DMS114 treated with DMSO at 0.1 percent for 48 hours (cell line): Measurements from ENCODE around the gene RHNO1.
"Not testable (repeated sequence)": the region's sequence is repeated elsewhere in the genome, so short reads cannot be mapped to it uniquely, and the experiment has no call there.

Source experiments
- DNase-seq: peaks from one replicate; lab custom pipeline; 2025; ENCODE audit not compliant: unreplicated experiment; lab: John Stamatoyannopoulos, UW

The RHNO1 gene

DNA sequence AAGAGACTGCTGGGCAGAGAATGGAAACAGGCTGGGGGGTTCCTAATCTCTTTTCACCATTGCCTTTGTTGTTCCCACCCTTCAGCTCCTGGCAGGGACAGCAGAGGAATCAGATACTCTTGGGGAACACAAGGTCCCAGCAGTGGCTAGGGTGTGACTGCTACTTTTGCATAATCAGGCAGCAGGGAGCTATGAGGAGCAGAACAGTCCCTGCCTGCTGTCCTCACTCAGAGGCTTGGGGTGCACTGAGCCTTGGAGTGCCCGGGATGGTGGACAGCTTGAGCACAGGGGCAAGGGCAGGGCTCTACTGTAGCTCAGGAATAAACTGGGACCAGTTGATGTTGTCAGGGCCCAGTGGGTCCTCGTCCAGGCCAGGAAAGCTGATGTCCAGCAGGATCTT is 18.7 kb upstream of the RHNO1 start:
- no peak for DNase-seq

DNA sequence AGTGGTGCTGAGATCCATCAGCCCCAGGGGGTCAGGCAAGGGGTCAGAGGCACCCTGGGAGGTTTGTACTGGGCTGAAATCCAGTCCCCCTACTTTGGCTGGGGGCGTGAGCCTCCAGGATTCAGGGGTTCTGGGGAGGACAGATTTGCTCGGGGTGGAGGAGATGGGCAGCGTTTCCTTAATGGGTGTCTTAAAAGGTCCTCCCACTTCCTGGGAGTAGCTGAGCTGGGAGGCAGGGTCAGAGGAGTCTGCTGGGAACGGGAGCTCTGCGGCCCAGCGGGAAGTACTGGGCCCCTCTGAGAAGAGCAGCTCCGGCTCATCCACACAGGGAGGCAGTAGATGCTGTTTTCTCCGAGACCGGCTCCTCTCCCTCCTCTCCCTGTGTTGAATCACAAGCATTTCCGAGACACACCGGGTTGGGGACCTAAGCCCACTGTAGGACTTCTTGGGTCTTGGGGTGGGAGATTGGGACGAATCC is 18.0 kb upstream of the RHNO1 start:
- no peak for DNase-seq

DNA sequence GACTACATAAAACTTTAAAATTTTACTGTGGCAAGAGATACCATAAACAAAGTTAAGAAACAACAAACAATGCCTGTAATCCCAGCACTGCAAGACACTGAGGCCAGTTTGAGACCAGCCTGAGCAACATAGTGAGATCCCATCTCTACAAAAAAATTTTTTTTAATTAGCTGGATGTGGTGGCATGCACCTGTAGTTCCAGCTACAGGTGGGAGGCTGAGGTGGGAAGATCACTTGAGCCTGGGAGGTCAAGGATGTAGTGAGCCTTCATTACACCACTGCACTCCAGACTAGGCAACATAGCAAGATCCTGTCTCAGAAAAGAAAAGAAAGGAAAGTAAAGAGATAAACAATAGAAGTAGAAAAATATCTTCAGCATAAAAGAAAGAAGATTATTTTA is 16.9 kb upstream of the RHNO1 start:
- no peak for DNase-seq

DNA sequence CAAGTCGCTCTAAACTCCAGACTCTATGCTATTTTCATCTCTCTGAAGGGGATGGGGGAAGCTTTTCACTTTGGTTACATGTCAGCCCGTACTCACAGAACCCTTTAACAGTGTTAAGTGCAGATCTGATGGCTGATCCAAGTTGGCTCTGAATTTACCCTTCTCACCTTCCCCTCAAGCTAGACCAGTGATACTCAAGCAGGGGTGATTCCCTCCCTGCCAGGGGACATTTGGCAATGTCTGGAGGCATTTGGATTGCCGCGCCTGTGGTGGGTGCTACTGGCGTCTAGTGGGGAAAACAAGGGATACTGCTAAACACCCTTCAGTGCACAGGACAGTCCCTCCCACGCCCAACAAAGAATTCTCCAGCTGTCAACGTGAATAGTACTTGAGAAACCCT is 14.1 kb upstream of the RHNO1 start:
- no peak for DNase-seq

DNA sequence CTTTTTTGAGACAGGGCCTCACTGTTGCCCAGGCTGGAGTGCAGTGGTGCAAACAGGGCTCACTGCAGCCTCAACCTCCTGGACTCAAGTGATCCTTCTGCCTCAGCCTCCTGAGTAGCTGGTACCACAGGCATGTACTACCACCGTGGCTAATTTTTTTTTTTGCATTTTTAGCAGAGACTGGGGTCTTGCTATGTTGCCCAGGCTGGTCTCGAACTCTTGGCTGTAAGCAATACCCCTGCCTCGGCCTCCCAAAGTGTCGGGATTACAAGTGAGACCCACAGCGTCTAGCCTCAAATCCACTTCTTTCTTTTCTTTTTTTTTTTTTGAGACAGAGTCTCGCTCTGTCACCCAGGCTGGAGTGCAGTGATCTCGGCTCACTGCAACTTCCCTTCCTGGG is 13.6 kb upstream of the RHNO1 start:
- not testable (repeated sequence) for DNase-seq

DNA sequence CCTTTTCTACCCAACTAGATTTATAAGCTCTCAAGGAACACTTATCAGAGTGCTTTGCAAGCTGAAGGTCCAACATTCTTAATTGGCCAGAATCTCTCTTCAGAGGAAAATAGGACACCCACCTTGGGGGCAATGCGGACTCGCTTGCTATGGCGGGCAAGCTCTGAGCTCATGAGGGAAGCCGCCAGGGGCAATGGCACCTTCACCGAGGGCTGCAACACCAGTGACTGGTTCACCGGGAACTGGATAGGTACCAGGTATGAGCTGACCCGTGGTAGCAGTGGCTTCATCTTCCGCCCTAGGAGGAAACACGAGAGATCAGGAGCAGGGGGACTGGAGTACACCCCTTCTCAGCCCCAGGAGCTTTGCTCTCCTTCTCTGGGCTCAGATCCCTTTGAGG is 12.8 kb upstream of the RHNO1 start:
- no peak for DNase-seq

DNA sequence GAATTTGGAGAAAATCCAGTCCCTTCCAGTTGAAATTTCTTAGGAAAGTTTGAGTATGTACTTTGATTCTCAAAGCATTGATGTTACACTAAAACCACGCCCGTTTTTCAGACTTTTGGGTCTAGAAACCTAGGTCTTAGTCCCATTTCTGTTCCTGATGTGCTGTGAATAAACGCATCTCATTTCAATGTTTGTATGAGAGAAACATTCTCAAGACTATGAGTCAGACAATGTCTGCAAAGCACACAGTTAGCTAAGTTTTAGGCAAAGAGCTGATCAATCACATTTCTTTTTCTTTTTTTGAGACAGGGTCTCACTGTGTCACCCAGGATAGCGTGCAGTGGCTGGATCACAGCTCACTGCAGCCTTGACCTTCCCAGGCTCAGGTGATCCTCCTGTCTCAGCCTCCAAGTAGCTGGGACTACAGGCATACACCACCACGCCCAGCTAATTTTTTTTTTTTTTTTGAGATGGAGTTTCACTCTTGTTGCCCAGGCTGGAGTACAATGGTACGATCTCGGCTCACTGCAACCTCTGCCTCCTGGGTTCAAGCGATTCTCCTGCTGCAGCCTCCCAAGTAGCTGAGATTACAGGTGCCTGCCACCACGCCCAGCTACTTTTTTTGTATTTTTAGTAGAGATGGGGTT is 7.9 kb upstream of the RHNO1 start:
- not testable (repeated sequence) for DNase-seq

DNA sequence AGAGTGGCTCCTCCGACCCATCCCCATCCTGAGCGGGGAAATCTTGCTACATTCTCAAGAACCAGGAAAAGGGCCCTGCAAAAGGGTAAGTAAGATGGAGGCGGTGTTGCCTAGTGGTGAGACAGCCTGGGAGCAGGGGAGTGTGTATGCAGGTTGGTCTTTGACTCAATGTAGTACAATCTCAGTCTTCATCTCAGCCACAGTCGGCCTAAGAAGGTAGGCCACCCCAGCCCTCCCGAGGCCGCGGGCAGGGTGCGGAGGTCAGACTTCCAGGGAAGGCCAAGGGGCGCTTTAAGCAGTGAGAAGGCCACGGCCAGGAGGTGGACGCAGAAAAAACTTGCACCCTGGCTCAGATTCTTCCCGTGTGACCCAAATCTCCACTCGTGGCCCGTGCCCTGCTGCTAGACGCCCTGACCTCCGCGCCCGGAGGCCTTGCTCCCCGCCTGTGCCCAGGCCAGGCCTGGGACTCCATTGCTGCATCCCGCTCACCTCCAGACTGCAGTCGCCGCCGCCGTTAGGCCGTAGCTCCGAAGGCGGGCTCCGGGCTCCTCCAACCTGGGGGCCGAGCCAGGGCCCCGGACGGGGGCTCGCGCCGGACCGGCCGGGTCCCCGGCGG is 484 bp upstream of the RHNO1 start:
- DNase-seq = peak; percentile 37

DNA sequence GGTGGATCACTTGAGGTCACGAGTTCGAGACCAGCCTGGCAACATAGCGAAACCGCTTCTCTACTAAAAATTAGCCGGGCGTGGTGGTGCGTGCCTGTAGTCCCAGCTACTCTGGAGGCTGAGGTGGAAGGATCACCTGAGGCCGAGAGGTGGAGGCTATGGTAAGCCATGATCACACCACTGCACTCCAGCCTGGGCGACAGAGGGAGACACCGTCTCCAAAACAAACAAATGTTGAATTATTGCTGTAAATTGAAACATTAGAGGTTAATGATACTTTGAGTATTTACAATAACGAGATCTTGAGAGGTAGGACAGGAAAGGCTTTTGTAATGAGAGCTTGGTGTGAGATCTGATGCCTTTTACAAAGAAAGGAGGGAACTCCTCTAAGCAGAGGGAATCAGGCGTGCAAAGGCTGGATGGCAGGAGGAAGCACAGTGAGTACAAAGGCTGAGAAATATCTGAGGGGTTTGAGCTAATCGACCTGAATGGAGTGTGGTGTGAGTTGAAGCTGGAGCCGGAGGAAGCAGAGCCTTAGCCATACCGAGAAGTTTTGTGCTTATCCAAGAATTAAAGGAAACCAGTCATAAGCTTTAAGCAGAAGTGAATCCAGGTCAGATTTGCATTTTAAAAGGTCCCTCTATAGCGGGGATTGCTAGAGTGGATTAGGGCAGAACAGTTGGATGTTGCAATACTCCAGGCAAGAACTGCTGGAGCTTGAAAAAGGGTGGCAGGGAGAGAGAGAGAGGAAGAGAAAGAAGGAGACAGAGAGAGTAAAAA is 1.1 kb downstream of the RHNO1 start:
- no peak for DNase-seq

DNA sequence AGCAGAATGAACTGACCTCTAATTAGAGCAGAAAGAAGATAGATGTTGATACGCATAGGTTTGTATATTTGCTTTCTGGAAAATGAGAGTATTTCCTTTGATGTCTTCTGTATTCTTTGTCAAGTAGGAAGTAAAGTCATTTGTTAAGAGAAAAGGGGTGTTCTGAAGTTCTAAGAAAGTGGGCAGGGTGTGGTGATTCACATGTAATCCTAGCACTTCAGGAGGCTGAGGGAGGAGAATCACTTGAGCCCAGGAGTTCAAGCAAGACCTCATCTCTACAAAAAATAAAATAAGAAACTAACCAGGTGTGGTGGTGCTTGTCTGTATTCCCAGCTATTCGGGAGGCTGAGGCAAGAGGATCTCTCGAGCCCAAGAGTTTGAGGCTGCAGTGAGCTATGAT is 2.8 kb downstream of the RHNO1 start:
- no peak for DNase-seq

DNA sequence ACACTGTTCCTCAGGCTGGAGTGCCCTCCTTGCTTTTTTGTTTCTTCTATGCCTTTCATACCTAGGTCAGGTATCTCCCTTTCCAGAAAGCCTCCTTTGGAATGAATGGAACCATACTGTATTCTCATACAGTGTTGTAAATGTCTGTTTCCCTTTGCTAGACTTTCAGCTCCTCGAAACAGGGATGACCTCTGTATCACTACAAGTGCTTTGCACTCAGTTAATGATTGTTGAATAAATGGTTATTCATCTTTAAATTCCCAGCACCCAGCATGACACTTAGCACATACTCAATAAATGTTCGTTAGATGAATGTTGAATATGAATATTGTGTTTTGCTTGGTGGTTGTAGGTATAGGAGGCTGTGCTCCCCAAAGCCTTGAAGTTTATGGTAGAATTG is 7.8 kb downstream of the RHNO1 start:
- DNase-seq = no peak

DNA sequence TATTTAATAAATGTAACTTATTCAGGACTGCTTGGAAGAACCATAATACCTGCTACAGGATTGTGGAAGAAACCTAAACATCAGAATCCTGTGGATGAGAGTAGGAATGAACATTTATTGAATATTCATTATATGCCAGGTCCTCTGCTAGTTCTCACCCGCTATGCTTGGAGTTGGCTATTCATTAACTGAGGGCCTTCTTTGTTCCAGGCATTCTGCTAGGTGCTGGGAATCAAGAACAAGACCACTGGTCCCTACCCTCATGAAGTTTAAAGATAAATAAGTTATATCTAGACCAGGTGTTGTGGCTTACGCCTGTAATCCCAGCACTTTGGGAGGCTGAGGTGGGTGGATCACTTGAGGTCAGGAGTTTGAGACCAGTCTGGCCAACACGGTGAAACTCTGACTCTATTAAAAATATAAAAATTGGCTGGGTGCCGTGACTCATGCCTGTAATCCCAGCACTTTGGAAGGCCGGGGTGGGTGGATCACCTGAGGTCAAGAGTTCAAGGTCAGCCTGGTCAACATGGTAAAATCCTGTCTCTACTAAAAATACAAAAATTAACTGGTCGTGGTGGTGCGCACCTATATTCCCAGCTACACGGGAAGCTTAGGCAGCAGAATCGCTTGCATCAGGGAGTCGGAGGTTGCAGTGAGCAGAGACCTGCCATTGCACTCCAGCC is 9.9 kb downstream of the RHNO1 start:
- DNase-seq = no peak

DNA sequence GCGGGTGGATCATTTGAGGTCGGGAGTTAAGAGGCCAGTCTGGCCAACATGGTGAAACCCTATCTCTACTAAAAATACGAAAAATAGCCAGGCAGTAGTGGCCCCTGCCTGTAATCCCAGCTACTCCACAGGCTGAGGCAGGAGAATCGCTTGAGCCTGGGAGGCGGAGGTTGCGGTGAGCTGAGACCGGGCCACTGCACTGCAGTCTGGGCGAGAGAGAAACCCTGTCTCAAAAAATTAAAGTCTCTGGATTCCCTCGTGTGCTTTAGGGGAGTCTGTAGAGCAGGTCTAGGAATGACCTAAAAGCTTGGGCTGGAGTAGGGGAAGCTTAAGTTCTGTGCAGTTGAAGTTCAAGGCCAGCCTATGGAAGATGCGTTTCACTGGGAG is 13.0 kb downstream of the RHNO1 start:
- DNase-seq = no peak

DNA sequence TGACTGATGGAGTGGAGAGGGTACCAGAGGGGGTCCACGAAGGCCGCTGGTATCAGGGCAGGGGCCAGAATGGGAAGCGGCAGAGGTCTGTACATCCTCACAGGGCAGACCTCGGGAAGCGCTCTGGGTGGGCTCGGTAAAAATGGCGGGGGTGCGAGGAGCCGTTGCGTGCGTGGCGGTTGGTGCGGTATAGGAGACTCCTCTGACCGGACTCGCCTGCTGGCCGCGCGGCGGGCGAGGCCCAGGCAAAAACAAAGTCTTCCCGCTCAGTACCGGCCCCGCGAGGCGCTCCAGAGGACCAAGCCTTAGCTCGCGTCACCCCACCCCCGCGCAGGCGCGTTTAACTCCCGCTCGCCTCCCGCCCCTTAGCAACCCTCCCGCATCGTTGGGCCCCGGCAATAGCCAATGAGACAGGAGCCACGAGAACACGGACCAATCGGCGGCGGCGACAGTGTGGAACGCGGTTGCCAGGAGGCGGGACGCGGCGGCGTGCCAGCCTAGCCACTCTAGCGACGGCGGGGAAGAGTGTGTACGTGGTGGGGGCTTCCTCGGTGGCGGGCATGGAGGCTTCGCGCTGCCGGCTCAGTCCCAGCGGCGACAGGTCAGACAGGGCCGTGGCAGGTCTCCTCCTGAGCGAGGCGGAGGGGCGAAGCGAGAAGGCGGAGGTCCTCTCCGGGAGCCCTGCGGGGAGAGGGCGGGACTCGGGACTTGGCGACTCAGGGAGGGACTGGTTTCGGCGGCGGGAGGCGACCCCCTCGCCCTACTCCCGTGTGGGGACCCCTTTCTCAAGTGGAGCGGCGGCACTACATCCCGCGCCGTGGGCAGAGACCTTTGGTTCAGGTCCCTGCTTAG is 13.6 kb downstream of the RHNO1 start, which contains the start of gene TULP3:
Gene TULP3, plus strand, starts transcription at position 504 of the 852 bp plus-strand sequence. Its CDS starts 57 bp downstream, at position 561.
- DNase-seq = peak; percentile 97

DNA sequence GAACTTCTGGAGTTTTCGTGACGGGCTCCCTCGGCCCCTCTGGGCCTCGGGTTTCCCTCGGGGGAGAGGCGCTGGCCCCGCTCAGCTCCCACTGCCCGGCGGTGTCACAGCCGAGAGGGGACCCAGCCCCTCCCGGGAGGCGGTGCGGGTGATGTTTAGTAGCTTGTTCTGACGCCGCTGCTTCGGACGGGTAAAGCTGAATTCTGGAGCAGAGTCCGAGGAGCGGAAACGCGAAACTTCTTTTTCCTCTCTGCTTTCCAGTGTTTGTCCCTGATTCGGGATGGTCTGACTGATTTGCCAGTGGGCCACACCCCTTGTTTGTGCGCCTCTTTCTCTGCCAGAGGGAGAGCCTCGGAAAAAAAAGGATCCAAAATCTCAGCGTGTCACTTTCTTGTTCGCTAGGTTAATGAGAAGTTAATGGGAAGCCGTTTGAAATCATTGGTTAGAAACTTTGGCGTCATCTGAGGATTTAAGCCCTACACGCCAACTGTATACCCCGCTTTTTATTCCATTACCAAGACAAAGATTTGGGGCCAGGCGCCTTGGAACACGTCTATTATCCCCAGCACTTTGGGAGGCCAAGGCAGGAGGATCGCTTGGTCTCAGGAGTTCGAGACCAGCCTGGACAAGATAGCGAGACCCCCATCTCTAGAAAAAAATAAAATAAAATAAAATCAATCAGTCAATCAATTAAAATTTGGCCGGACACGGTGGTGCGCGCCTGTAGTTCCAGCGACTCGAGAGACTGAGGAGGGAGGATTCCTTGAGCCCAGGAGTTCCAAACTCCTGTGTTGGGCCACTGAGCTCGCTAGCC is 14.4 kb downstream of the RHNO1 start:
- peak; percentile 62 for DNase-seq

DNA sequence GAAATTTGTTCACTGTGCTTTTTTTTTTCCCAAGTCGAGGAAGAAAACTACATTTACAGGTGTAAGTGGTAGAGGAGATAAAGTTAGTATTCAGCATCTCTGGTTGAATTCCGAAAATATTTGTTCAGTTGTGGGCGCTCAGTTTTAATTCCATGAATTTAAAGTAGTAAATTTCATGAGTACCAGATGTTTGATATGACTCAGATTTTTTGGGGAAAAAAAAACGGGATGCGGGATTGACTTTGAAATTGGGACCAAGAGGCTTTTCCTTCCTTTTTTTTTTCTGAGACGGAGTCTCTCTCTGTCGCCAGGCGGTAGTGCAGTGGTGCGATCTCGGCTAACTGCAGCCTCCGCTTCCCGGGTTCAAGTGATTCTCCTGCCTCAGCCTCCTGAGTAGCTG is 15.2 kb downstream of the RHNO1 start:
- no peak for DNase-seq

DNA sequence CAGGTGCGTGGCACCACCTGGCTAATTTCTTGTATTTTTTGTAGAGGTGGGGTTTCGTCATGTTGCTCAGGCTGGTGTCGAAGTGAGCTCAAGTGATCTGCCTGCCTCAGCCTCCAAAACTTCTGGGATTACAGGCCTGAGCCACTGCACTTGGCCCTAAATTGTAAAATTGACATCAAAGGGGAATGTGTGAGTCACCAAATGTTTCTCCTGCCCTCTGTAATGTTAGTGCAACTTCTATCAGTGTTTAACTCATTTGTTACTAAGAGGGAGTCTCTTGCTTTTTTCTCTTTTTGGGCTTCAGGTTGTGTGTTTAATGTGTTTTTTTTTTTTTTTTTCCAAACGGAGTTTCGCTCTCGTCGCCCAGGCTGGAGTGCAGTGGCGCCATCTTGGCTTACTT is 16.0 kb downstream of the RHNO1 start:
- DNase-seq = no peak

DNA sequence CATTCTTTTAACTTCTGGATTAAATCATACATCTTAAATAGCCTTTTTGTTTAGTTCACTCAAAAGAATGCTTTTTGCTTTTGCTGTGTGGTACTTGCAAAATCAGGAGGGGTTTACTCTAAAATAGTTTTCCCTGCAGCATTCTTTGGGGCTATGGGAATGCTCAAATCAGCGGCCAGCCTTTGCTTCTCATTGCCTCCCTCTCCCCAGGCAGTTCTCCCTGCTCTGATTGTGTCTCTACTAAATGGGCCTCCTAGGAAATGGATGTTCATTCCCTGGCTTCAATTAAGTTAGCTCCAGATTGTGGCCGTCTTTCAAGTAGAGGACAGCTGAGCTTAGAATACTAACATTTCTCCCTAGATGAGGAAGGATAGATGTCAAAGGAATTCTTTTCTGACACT is 18.0 kb downstream of the RHNO1 start:
- no peak for DNase-seq

DNA sequence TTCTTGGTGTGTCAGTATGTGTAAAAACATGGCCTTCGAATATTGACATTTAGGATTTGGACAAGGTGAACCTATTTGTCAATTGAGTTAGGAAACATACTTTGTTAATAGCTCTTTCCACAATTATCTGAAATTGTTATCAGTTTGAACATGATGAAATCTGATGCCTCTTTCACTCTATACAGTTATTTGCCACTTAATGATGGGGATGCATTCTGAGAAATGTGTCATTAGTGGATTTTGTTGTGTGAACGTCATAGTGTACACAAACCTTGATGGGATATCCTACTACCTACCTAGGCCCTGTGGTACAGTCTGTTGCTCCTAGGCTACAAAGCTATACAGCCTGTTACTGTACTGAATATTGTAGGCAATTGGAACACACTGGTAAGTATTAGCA is 18.5 kb downstream of the RHNO1 start:
- DNase-seq = no peak

DNA sequence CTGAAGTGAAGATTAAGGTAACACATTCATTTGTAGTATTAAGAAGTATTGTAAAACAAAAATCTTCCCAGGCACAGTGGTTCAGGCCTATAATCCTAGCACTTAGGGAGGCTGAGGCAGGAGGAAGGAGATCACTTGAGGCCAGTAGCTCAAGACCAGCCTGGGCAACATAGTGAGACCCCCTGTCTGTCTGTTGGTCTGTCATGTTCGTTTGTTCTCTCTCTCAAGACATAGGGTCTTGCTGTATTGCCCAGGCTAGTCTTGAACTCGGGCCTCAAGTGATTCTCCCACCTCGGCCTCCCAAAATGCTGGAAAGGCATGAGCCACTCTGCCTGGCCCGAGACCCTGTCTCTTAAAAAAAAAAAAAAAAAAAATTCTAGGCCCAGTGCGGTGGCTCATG is 20.4 kb downstream of the RHNO1 start:
- no peak for DNase-seq
